ENCODE results near the gene ZDHHC11B.

DNA sequence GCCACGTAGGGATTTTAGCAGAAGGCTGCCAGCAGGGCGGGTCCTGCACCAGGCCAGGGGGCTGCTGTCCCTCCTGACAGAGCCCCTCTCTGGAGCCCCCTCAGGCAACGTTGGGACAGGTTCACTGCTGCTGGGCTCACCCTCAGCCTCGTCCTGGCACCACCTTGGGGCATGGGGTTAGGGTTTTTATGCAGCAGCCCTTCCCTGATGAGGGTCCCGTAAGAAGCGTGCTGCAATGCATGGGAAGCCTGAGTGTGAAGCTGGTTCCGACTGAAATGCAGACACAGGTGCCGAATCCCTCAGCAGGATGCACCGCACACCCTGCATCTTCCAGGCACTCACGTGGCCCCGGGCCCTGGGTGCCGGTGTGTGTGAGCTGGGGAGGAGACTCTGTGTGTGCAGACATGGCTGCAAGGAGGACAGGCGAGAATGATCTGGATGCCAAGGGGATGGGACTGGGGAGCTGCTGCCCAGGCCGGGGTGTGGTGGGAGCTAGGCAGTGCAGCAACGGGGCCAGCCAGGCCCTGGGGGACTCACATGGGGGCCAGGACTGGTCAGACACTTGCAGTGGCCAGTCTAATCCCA lies 27.1 kb downstream of the ZDHHC11B start:
- TF ChIP-seq, protein P1, sequence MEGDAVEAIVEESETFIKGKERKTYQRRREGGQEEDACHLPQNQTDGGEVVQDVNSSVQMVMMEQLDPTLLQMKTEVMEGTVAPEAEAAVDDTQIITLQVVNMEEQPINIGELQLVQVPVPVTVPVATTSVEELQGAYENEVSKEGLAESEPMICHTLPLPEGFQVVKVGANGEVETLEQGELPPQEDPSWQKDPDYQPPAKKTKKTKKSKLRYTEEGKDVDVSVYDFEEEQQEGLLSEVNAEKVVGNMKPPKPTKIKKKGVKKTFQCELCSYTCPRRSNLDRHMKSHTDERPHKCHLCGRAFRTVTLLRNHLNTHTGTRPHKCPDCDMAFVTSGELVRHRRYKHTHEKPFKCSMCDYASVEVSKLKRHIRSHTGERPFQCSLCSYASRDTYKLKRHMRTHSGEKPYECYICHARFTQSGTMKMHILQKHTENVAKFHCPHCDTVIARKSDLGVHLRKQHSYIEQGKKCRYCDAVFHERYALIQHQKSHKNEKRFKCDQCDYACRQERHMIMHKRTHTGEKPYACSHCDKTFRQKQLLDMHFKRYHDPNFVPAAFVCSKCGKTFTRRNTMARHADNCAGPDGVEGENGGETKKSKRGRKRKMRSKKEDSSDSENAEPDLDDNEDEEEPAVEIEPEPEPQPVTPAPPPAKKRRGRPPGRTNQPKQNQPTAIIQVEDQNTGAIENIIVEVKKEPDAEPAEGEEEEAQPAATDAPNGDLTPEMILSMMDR (IDR thresholded peaks at IDR 0.05) = no peak
- TF ChIP-seq POLR2A (IDR thresholded peaks at IDR 0.05) = no peak
